NOMO-1 (cell line): Measurements from ENCODE around the gene NEU3.

Source experiments
- DNase-seq, 2 experiments: peaks; one replicate each; lab custom pipeline; 2025; ENCODE audit not compliant: unreplicated experiment in 2 of 2; lab: John Stamatoyannopoulos, UW

NEU3 gene

DNA sequence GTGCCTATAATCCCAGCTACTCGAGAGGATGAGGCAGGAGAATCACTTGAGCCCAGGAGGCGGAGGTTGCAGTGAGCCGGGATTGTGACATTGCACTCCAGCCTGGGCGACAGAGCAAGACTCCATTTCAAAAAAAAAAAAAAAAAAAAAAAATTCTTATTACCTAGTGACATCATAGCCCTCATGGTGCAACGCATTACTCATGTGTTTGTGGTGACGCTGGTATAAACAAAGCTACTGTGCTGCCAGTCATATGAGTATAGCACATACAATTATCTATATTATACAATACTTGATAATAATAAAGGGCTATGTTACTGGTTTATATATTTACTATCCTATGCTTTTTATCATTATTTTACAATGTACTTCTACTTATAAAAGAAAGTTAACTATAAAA, 66.8 kb downstream of the NEU3 start:
- no peak for DNase-seq

GRCh38 chr11:75056814-75057213, 68.1 kb downstream of the NEU3 start:
- DNase-seq = no peak

- DNase-seq = no peak
Measured at GRCh38 chr11:75059299-75059698, 70.6 kb downstream of the NEU3 start.

DNA sequence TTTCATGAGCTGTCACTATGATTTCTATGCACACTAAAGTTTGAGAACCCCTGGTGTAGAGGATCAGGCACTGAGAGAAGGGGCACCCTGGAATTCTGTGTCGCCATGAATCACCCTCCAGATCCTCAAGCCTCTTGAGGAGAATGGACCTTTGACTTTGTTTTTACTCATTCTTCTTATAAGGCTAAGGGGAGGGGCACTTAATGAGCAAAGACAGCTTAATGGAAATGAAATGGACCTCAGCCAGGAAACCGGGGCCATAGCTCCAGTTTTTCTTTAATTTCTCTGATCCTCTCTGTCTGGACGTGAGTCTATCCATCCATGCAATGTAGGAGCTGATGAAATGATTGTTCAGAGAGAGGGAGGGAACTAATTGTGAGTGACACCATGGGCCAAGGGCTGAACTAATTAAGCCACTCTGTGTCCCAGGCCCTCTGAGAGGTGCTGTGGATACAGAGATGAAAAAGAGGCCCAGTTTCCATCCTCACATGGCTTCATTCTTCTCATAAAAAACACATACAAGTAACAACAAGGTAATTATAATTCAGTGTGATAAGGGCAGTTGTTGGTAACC, 75.1 kb downstream of the NEU3 start:
- no peak for DNase-seq

GRCh38 chr11:75066061-75066460, 77.3 kb downstream of the NEU3 start:
- DNase-seq = no peak
